H9 (cell line): ENCODE measurements around the gene ZFP36L1. TPM values are rescaled to one million over a fixed set of nuclear protein-coding genes. Genes with fewer than 3 reads are reported as not detected.

Experiments used
- DNase-seq: peaks from one replicate; pipeline ENCODE4 v3.0.0-alpha.2; 2017
- H2AFZ ChIP-seq: one replicate; pipeline ENCODE4 v1.6.1; 2013; ENCODE audit warnings: mild to moderate bottlenecking, low read length, control low read depth, moderate library complexity
- H2AK5ac ChIP-seq: 2 replicates; pipeline ENCODE4 v1.6.1; 2013; ENCODE audit warnings: low read length, control low read depth, mixed read lengths; ENCODE audit not compliant: insufficient read length
- H2BK120ac ChIP-seq: one replicate; pipeline ENCODE4 v1.6.1; 2013; ENCODE audit warnings: low read depth, mild to moderate bottlenecking, low read length, control low read depth, inconsistent platforms; ENCODE audit not compliant: poor library complexity, severe bottlenecking
- H2BK12ac ChIP-seq: 2 replicates; pipeline ENCODE4 v1.6.1; 2013; ENCODE audit warnings: low read length, control low read depth, mixed read lengths, low read depth; ENCODE audit not compliant: insufficient read length
- H2BK15ac ChIP-seq: 2 replicates; pipeline ENCODE4 v1.6.1; 2013; ENCODE audit warnings: low read depth, low read length, control low read depth
- H2BK20ac ChIP-seq: one replicate; pipeline ENCODE4 v1.6.1; 2013; ENCODE audit warnings: low read depth, mild to moderate bottlenecking, low read length, control low read depth, inconsistent platforms; ENCODE audit not compliant: poor library complexity, severe bottlenecking
- H2BK5ac ChIP-seq: 2 replicates; pipeline ENCODE4 v1.6.1; 2013; ENCODE audit warnings: low read length, control low read depth, mixed read lengths; ENCODE audit not compliant: insufficient read length
- H3K14ac ChIP-seq: 2 replicates; pipeline ENCODE4 v1.6.1; 2013; ENCODE audit warnings: low read length, control low read depth; ENCODE audit not compliant: insufficient read depth
- H3K18ac ChIP-seq: 2 replicates; pipeline ENCODE4 v1.6.1; 2013; ENCODE audit warnings: low read depth, mild to moderate bottlenecking, mixed read lengths, low read length, control low read depth; ENCODE audit not compliant: insufficient read length
- H3K23ac ChIP-seq: 2 replicates; pipeline ENCODE4 v1.6.1; 2013; ENCODE audit warnings: low read length, control low read depth, mixed read lengths, low read depth; ENCODE audit not compliant: insufficient read length
- H3K23me2 ChIP-seq: 2 replicates; pipeline ENCODE4 v1.6.1; 2013; ENCODE audit warnings: low read depth, mild to moderate bottlenecking, mixed read lengths, low read length, control low read depth; ENCODE audit not compliant: insufficient read length, poor library complexity, severe bottlenecking
- H3K27ac ChIP-seq: 2 replicates; pipeline ENCODE4 v1.5.1; 2013; ENCODE audit warnings: low read length, control low read depth, mixed read lengths, low read depth; ENCODE audit not compliant: insufficient read length
- H3K27me3 ChIP-seq: 2 replicates; pipeline ENCODE4 v1.6.1; 2013; ENCODE audit warnings: low read length, control low read depth, inconsistent platforms; ENCODE audit not compliant: insufficient read depth
- H3K4ac ChIP-seq: 2 replicates; pipeline ENCODE4 v1.6.1; 2013; ENCODE audit warnings: low read depth, mild to moderate bottlenecking, control low read depth, inconsistent platforms, low read length, moderate library complexity
- H3K4me1 ChIP-seq: 2 replicates; pipeline ENCODE4 v1.6.1; 2013; ENCODE audit warnings: low read length, control low read depth, inconsistent platforms; ENCODE audit not compliant: insufficient read depth
- H3K4me2 ChIP-seq: 2 replicates; pipeline ENCODE4 v1.6.1; 2013; ENCODE audit warnings: low read length, control low read depth, mixed read lengths; ENCODE audit not compliant: insufficient read length, insufficient read depth
- H3K56ac ChIP-seq: 2 replicates; pipeline ENCODE4 v1.6.1; 2013; ENCODE audit warnings: low read depth, mild to moderate bottlenecking, mixed read lengths, low read length, control low read depth; ENCODE audit not compliant: insufficient read length
- H3K79me1 ChIP-seq: 2 replicates; pipeline ENCODE4 v1.6.1; 2013; ENCODE audit warnings: low read depth, mild to moderate bottlenecking, moderate library complexity, low read length, control low read depth, inconsistent platforms; ENCODE audit not compliant: insufficient read depth, poor library complexity, severe bottlenecking
- H3K79me2 ChIP-seq: 2 replicates; pipeline ENCODE4 v1.6.1; 2013; ENCODE audit warnings: low read length, control low read depth, inconsistent platforms; ENCODE audit not compliant: insufficient read depth
- H3K9ac ChIP-seq: 2 replicates; pipeline ENCODE4 v1.6.1; 2013; ENCODE audit warnings: low read length, control low read depth, mixed read lengths; ENCODE audit not compliant: insufficient read length; ENCODE audit errors: extremely low read depth
- H3K9me3 ChIP-seq: one replicate; pipeline ENCODE4 v1.6.1; 2013; ENCODE audit warnings: low read depth, low read length, inconsistent platforms; ENCODE audit not compliant: control insufficient read depth
- H3T11ph ChIP-seq: one replicate; pipeline ENCODE4 v1.6.1; 2013; ENCODE audit warnings: mild to moderate bottlenecking, low read length, control low read depth, inconsistent platforms
- H4K20me1 ChIP-seq: one replicate; pipeline ENCODE4 v1.6.1; 2013; ENCODE audit not compliant: control insufficient read depth, insufficient read length, insufficient read depth
- H4K5ac ChIP-seq: 2 replicates; pipeline ENCODE4 v1.6.1; 2013; ENCODE audit warnings: low read depth, mild to moderate bottlenecking, mixed read lengths, low read length, control low read depth; ENCODE audit not compliant: insufficient read length
- H4K8ac ChIP-seq: replicated peaks from 2 replicates; pipeline ENCODE4 v1.6.1; 2013; ENCODE audit warnings: low read length, control low read depth, mixed read lengths, low read depth; ENCODE audit not compliant: insufficient read length
- H4K91ac ChIP-seq: 2 replicates; pipeline ENCODE4 v1.6.1; 2013; ENCODE audit warnings: low read depth, mild to moderate bottlenecking, moderate library complexity, mixed read lengths, low read length, control low read depth; ENCODE audit not compliant: insufficient read length
- H3K27ac Mint-ChIP-seq, 3 experiments: 2 replicates in 2 of 3; 3 replicates in 1 of 3; pipeline ENCODE4 v1.8.0; 2020 to 2021; ENCODE audit warnings: mixed read lengths in 3 of 3, mild to moderate bottlenecking in 1 of 3, moderate library complexity in 1 of 3
- H3K27me3 Mint-ChIP-seq: 2 replicates; pipeline ENCODE4 v1.8.0; 2021; ENCODE audit warnings: low read depth, mild to moderate bottlenecking, moderate library complexity, mixed read lengths
- H3K36me3 Mint-ChIP-seq, 3 experiments: 2 replicates in 2 of 3; 3 replicates in 1 of 3; pipeline ENCODE4 v1.8.0; 2020 to 2021; ENCODE audit warnings: low read depth in 3 of 3, mixed read lengths in 3 of 3; ENCODE audit not compliant: insufficient read depth in 1 of 3
- H3K4me1 Mint-ChIP-seq, 2 experiments: 2 replicates each; pipeline ENCODE4 v1.8.0; 2020; ENCODE audit warnings: mixed read lengths in 2 of 2
- H3K4me3 Mint-ChIP-seq, 2 experiments: 2 replicates in 1 of 2; 3 replicates in 1 of 2; pipeline ENCODE4 v1.8.0; 2020 to 2021; ENCODE audit warnings: mild to moderate bottlenecking in 2 of 2, mixed read lengths in 2 of 2, moderate library complexity in 1 of 2
- H3K9me3 Mint-ChIP-seq, 2 experiments: 2 replicates in 1 of 2; 3 replicates in 1 of 2; pipeline ENCODE4 v1.8.0; 2020; ENCODE audit warnings: mild to moderate bottlenecking in 2 of 2, mixed read lengths in 2 of 2, moderate library complexity in 1 of 2
- WGBS: extraction: QIAGEN DNeasy Blood & Tissue Kit; methylation state at CpG from one replicate; pipeline ENCODE4 v1.1.7; 2013; ENCODE audit warnings: missing lambda C conversion rate, low lambda C conversion rate, mixed read lengths; ENCODE audit not compliant: insufficient read length; ENCODE audit errors: extremely low coverage; 5-methylcytosine and 5-hydroxymethylcytosine counted together
- total RNA-seq: library from RNA; stranded (reverse); gene quantifications from 2 replicates; pipeline ENCODE4 v1.2.1, GENCODE V29; 2021
- TF ChIP-seq, protein P1 (sequence below): fragments of 200-600 bp; sonication (generic); conservative IDR thresholded peaks from 3 replicates; pipeline ENCODE4 v1.8.0; 2021; ENCODE audit warnings: antibody characterized with exemption, mild to moderate bottlenecking

ZFP36L1 gene
- total RNA-seq, 1 experiment from 2014 or later: 109 TPM

GRCh38 chr14:68757618-68758081 lies 35.2 kb downstream of the ZFP36L1 start:
- no peak overlapping the region for H2BK120ac ChIP-seq
- no peaks in the 10 kb centered on the region for H4K20me1 ChIP-seq
- H3K23ac ChIP-seq: no peak overlapping the region
- no peak overlapping the region for H2AK5ac ChIP-seq
- H3K4me1 ChIP-seq: no peaks in the 10 kb centered on the region
- H4K5ac ChIP-seq: no peak overlapping the region
- no peaks in the 10 kb centered on the region for H3K79me2 ChIP-seq
- no peak overlapping the region for H4K8ac ChIP-seq
- no peaks in the 10 kb centered on the region for H3K79me1 ChIP-seq
- H3K4me1 Mint-ChIP-seq: peaks cover 9 to 11% of the 10 kb centered on the region in 2 experiments; a peak in 3 of 4 replicates
- H2BK5ac ChIP-seq: no peak overlapping the region
- H2AFZ ChIP-seq: no peak overlapping the region
- H3K4me3 Mint-ChIP-seq: no peak overlapping the region
- TF ChIP-seq, protein P1, sequence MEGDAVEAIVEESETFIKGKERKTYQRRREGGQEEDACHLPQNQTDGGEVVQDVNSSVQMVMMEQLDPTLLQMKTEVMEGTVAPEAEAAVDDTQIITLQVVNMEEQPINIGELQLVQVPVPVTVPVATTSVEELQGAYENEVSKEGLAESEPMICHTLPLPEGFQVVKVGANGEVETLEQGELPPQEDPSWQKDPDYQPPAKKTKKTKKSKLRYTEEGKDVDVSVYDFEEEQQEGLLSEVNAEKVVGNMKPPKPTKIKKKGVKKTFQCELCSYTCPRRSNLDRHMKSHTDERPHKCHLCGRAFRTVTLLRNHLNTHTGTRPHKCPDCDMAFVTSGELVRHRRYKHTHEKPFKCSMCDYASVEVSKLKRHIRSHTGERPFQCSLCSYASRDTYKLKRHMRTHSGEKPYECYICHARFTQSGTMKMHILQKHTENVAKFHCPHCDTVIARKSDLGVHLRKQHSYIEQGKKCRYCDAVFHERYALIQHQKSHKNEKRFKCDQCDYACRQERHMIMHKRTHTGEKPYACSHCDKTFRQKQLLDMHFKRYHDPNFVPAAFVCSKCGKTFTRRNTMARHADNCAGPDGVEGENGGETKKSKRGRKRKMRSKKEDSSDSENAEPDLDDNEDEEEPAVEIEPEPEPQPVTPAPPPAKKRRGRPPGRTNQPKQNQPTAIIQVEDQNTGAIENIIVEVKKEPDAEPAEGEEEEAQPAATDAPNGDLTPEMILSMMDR: no peak
- no peak overlapping the region for H3K14ac ChIP-seq
- no peaks in the 10 kb centered on the region for H3K23me2 ChIP-seq
- H3K27ac ChIP-seq: no peak overlapping the region
- H3T11ph ChIP-seq: no peak overlapping the region
- H2BK15ac ChIP-seq: no peak overlapping the region
- DNase-seq: no peak
- H3K4ac ChIP-seq: no peak overlapping the region
- no peaks in the 10 kb centered on the region for H3K9me3 ChIP-seq
- no peaks in the 10 kb centered on the region for H3K27me3 ChIP-seq
- H4K91ac ChIP-seq: no peak overlapping the region
- no peak overlapping the region for H3K27ac Mint-ChIP-seq
- H3K9ac ChIP-seq: no peak overlapping the region
- H3K56ac ChIP-seq: no peak overlapping the region
- no peak overlapping the region for H2BK20ac ChIP-seq
- no peaks in the 10 kb centered on the region; a peak in 1 of 7 replicates for H3K36me3 Mint-ChIP-seq
- H3K4me2 ChIP-seq: no peak overlapping the region
- WGBS: no CpG with 5 or more reads among the region's 4 CpGs
- H3K9me3 Mint-ChIP-seq: no peaks in the 10 kb centered on the region; a peak in 1 of 5 replicates
- H2BK12ac ChIP-seq: no peak overlapping the region
- no peak overlapping the region for H3K18ac ChIP-seq
- peaks cover 5% of the 10 kb centered on the region; the same call in 1 of the 2 replicates for H3K27me3 Mint-ChIP-seq
